Gastroesophageal sphincter (tissue), 4 donors: ENCODE results near the gene HIF1A. TPM values are rescaled to one million over a fixed set of nuclear protein-coding genes. Genes with fewer than 3 reads are reported as not detected.

ENCODE experiments used
- ATAC-seq: fragments of 150-250 bp; one replicate; pipeline ENCODE4 v1.9.1; 2016; ENCODE audit warnings: mild to moderate bottlenecking, moderate library complexity
- H3K27ac ChIP-seq, 4 donors: fragments of 200-600 bp; sonication (generic) in 3 of 4; 1 replicate in 3 of 4; 2 replicates in 1 of 4; pipeline ENCODE4 v1.5.1; 2016 to 2019
- H3K27me3 ChIP-seq: fragments of 200-600 bp; sonication (generic); one replicate; pipeline ENCODE4 v1.5.1; 2019
- H3K36me3 ChIP-seq, 2 donors: fragments of 200-600 bp; sonication (generic); one replicate each; pipeline ENCODE4 v1.5.1; 2019; ENCODE audit warnings: control low read depth in 1 of 2
- H3K4me1 ChIP-seq, 3 donors: fragments of 200-600 bp; sonication (generic); 1 replicate in 2 of 3; 2 replicates in 1 of 3; pipeline ENCODE4 v1.5.1; 2016 to 2019; ENCODE audit warnings: control low read depth in 2 of 3
- H3K4me3 ChIP-seq, 2 donors: fragments of 200-600 bp; sonication (generic); one replicate each; pipeline ENCODE4 v1.5.1; 2019; ENCODE audit warnings: mild to moderate bottlenecking in 1 of 2, moderate library complexity in 1 of 2
- H3K9me3 ChIP-seq, 3 donors: fragments of 200-600 bp; sonication (generic); one replicate each; pipeline ENCODE4 v1.5.1; 2017 to 2019; ENCODE audit warnings: control low read depth in 2 of 3
- CTCF ChIP-seq, 4 experiments: fragments of 200-600 bp in 2 of 4; fragments of 450-650 bp in 2 of 4; sonication (generic) in 1 of 4; IDR thresholded peaks; one replicate each; pipeline ENCODE4 v1.5.1; 2017 to 2019; ENCODE audit warnings: antibody characterized with exemption in 4 of 4, mild to moderate bottlenecking in 2 of 4, moderate library complexity in 2 of 4
- EP300 ChIP-seq: sonication (generic); formaldehyde crosslinking; IDR thresholded peaks from one replicate; pipeline ENCODE4 v1.6.1; 2017; ENCODE audit warnings: antibody characterized with exemption, mild to moderate bottlenecking
- POLR2A ChIP-seq, 2 donors: fragments of 450-650 bp; IDR thresholded peaks; one replicate each; pipeline ENCODE4 v1.6.1; 2017; ENCODE audit warnings: antibody characterized with exemption in 2 of 2, mild to moderate bottlenecking in 2 of 2, moderate library complexity in 1 of 2
- POLR2AphosphoS5 ChIP-seq: sonication (generic); formaldehyde crosslinking; IDR thresholded peaks from one replicate; pipeline ENCODE4 v1.6.1; 2017; ENCODE audit warnings: antibody characterized with exemption
- WGBS, 2 donors: methylation state at CpG; one replicate each; pipeline ENCODE4 v1.1.5; 2018; ENCODE audit warnings: low coverage in 1 of 2; 5-methylcytosine and 5-hydroxymethylcytosine counted together
- total RNA-seq, 4 donors: library from RNA; depleted of rRNA; stranded (reverse); fragments of >200 nt; gene quantifications; one replicate each; pipeline ENCODE4 v1.1.0, GENCODE V29; 2016

HIF1A gene
- total RNA-seq, 4 donors from 2014 or later = 84.3 to 120 (median 111) TPM

GRCh38 chr14:61662437-61663311, 32.6 kb upstream of the HIF1A start:
- 88 to 94% methylated on average over 5 to 8 of the region's 13 CpGs for WGBS, 2 donors

GRCh38 chr14:61663312-61663979, 31.9 kb upstream of the HIF1A start:
- Histone ChIP-seq H3K4me3 (no peak overlapping the region), H3K4me1 (peaks cover 0 to 24% (median 0%) of the 10 kb centered on the region in 3 donors), H3K27ac (no peak overlapping the region), H3K27me3 (no peaks in the 10 kb centered on the region), H3K36me3 (no peaks in the 10 kb centered on the region), H3K9me3 (no peaks in the 10 kb centered on the region)
- TF ChIP-seq EP300 (no peak), POLR2AphosphoS5 (no peak), CTCF (IDR thresholded peaks at IDR 0.05) (no peak), POLR2A (IDR thresholded peaks at IDR 0.05) (no peak)
- ATAC-seq = no peak
- 83 to 84% methylated on average over 5 to 7 of the region's 7 CpGs for WGBS, 2 donors

More at GRCh38 chr14:61662437-61663311, 32.6 kb upstream of the HIF1A start:
- Histone ChIP-seq H3K4me1 (peaks cover 0 to 24% (median 0%) of the 10 kb centered on the region in 3 donors), H3K4me3 (no peak overlapping the region), H3K36me3 (no peaks in the 10 kb centered on the region), H3K27ac (no peak overlapping the region), H3K9me3 (no peaks in the 10 kb centered on the region), H3K27me3 (no peaks in the 10 kb centered on the region)
- TF ChIP-seq POLR2A (IDR thresholded peaks at IDR 0.05) (no peak), POLR2AphosphoS5 (no peak), EP300 (no peak), CTCF (IDR thresholded peaks at IDR 0.05) (no peak)
- ATAC-seq = no peak

- no peak for ATAC-seq
- Histone ChIP-seq H3K4me1 (no peaks in the 10 kb centered on the region), H3K27ac (no peak overlapping the region), H3K36me3 (no peaks in the 10 kb centered on the region), H3K4me3 (no peak overlapping the region), H3K9me3 (no peaks in the 10 kb centered on the region), H3K27me3 (no peaks in the 10 kb centered on the region)
- WGBS, 2 donors = 70 to 94% methylated on average over 1 of the region's 1 CpG
- TF ChIP-seq CTCF (IDR thresholded peaks at IDR 0.05) (no peak), EP300 (no peak), POLR2A (IDR thresholded peaks at IDR 0.05) (no peak), POLR2AphosphoS5 (no peak)
These were observed 27.0 kb upstream of the HIF1A start for GRCh38 chr14:61668282-61668681.

GRCh38 chr14:61670576-61670975, 24.7 kb upstream of the HIF1A start:
- H3K4me1 ChIP-seq = no peaks in the 10 kb centered on the region
- no peak overlapping the region for H3K27ac ChIP-seq
- 53 to 55% methylated on average over 4 to 7 of the region's 7 CpGs for WGBS, 2 donors
- H3K4me3 ChIP-seq = no peak overlapping the region
- H3K36me3 ChIP-seq = no peaks in the 10 kb centered on the region
- ATAC-seq = no peak
- no peak for TF ChIP-seq EP300
- no peak for TF ChIP-seq CTCF (IDR thresholded peaks at IDR 0.05)
- no peak for TF ChIP-seq POLR2A (IDR thresholded peaks at IDR 0.05)
- no peak for TF ChIP-seq POLR2AphosphoS5
- no peaks in the 10 kb centered on the region for H3K9me3 ChIP-seq
- no peaks in the 10 kb centered on the region for H3K27me3 ChIP-seq
